Regular cardiac myocyte (primary cell): ENCODE results near the gene UGT1A9. TPM values are rescaled to one million over a fixed set of nuclear protein-coding genes. Genes with fewer than 3 reads are reported as not detected.

Source experiments
- total RNA-seq: library from RNA; depleted of rRNA; stranded (reverse); fragments of >200 nt; gene quantifications from 2 replicates; pipeline ENCODE4 v1.2.3, GENCODE V29; 2014

Gene UGT1A9
- total RNA-seq, result under 0.01 TPM in 2 replicates

DNA sequence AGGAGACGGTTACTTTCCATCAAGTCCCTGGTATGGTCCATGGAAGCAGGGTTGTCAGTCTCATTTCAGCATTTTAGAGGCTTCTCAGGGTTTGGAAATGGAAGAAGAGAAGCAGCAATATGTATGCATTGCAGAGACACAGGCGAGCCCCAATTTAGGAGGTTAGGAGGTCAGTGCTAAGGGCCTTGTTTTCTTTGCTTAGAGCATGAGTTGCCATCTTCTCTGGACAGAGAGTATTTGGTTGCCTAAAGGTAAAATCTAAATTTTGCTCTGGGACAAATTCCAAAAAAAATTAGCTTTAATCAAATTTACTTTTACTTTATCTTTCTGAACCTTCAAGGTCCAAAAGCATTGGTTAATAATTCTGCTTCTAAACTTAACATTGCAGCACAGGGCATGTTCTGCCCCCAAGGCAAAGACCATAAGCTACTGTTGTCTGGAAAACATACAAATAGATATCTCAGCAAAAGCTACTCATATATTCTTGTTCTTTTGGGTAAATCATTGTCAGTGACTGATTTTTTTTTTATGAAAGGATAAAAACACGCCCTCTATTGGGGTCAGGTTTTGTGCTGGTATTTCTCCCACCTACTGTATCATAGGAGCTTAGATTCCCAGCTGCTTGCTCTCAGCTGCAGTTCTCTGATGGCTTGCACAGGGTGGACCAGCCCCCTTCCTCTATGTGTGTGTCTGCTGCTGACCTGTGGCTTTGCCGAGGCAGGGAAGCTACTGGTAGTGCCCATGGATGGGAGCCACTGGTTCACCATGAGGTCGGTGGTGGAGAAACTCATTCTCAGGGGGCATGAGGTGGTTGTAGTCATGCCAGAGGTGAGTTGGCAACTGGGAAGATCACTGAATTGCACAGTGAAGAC lies at the start of gene UGT1A9:
TSS of gene UGT1A9 (plus strand) at position 609 of the 872 bp plus-strand sequence. CDS start at position 646, 37 bp downstream.

DNA sequence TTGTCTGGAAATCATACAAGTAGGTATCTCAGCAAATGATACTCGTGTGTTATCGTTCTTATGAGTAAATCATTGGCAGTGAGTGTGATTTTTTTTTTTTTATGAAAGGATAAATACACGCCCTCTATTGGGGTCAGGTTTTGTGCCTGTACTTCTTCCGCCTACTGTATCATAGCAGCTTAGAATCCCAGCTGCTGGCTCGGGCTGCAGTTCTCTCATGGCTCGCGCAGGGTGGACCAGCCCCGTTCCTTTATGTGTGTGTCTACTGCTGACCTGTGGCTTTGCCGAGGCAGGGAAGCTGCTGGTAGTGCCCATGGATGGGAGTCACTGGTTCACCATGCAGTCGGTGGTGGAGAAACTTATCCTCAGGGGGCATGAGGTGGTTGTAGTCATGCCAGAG lies 35.4 kb upstream of the UGT1A9 start, which contains the start of gene UGT1A10:
TSS of gene UGT1A10 (plus strand) at position 143 of the 400 bp plus-strand sequence. CDS start at position 218, 75 bp downstream.

DNA sequence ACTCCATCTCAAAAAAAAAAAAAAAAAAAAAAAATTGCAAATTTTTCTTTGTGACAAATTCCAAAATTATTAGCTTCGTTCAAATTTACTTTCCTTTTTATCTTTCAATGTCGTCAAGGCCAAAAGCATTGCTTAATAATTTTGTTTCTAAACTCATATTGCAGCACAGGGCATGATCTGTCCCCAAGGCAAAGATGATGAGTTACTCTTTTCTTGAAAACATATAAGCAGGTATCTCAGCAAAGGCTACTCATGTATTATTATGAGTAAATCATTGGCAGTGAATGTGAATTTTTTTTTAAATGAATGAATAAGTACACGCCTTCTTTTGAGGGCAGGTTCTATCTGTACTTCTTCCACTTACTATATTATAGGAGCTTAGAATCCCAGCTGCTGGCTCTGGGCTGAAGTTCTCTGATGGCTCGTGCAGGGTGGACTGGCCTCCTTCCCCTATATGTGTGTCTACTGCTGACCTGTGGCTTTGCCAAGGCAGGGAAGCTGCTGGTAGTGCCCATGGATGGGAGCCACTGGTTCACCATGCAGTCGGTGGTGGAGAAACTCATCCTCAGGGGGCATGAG lies 9.9 kb downstream of the UGT1A9 start, which contains the start of gene UGT1A7:
TSS of gene UGT1A7 (plus strand) at position 381 of the 579 bp plus-strand sequence. CDS start at position 418, 37 bp downstream.

DNA sequence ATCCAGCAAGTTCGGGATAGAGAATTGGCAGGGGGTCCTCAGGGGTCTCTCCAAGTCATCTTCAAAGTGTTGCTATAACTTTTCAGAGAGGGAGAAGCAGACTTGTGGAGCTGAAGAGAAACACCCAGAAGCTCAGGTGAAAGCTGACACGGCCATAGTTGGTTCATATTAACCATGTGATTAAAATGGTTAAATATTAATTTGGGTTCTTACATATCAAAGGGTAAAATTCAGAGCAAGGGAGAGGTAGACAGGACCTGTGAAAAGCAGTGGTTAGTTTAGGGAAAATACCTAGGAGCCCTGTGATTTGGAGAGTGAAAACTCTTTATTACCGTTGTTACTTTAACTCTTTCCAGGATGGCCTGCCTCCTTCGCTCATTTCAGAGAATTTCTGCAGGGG lies 20.9 kb downstream of the UGT1A9 start, which contains the start of gene UGT1A6:
TSS of gene UGT1A6 (plus strand) at position 243 of the 400 bp plus-strand sequence. CDS start at position 358, 115 bp downstream.

DNA sequence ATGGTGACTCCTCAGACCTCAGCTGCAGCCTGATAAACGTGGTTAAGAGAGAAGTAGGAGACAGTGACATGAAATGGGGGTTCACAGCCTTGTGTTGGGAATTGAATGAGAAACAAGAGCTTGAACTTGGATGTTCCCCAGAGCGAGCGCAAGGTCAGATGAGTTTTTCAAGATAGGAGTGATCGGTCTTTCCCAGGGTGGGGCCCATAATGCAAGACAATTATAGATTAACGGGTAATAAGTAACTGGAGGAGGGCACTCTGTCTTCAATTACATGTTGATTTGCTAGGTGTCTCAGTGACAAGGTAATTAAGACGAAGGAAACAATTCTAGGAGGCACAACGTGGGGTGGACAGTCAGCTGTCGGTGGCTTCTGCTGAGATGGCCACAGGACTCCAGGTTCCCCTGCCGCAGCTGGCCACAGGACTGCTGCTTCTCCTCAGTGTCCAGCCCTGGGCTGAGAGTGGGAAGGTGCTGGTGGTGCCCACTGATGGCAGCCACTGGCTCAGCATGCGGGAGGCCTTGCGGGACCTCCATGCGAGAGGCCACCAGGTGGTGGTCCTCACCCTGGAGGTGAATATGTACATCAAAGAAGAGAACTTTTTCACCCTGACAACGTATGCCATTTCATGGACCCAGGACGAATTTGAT lies 41.0 kb downstream of the UGT1A9 start, which contains the start of gene UGT1A5:
TSS of gene UGT1A5 (plus strand) at position 297 of the 651 bp plus-strand sequence. CDS start at position 382, 85 bp downstream.

DNA sequence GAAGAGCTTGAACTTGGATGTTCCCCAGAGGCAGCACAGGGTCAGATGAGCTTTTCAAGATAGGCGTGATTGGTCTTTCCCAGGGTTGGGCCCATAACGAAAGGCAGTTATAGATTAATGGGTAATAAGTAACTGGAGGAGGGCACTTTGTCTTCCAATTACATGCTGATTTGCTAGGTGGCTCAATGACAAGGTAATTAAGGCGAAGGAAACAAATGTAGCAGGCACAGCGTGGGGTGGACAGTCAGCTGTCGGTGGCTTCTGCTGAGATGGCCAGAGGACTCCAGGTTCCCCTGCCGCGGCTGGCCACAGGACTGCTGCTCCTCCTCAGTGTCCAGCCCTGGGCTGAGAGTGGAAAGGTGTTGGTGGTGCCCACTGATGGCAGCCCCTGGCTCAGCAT lies 46.9 kb downstream of the UGT1A9 start, which contains the start of gene UGT1A4:
TSS of gene UGT1A4 (plus strand) at position 185 of the 400 bp plus-strand sequence. CDS start at position 270, 85 bp downstream.

DNA sequence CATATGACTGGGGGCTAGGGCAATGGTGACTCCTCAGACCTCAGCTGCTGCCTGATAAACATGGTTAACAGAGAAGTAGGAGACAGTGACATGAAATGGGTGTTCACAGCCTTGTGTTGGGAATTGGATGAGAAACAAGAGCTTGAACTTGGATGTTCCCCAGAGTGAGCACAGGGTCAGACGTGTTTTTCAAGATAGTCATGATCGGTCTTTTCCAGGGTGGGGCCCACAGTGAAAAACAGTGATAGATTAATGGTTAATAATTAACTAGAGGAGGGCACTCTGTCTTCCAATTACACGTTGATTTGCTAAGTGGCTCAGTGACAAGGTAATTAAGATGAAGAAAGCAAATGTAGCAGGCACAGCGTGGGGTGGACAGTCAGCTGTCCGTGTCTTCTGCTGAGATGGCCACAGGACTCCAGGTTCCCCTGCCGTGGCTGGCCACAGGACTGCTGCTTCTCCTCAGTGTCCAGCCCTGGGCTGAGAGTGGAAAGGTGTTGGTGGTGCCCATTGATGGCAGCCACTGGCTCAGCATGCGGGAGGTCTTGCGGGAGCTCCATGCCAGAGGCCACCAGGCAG lies 57.1 kb downstream of the UGT1A9 start, which contains the start of gene UGT1A3:
TSS of gene UGT1A3 (plus strand) at position 320 of the 579 bp plus-strand sequence. CDS start at position 405, 85 bp downstream.

DNA sequence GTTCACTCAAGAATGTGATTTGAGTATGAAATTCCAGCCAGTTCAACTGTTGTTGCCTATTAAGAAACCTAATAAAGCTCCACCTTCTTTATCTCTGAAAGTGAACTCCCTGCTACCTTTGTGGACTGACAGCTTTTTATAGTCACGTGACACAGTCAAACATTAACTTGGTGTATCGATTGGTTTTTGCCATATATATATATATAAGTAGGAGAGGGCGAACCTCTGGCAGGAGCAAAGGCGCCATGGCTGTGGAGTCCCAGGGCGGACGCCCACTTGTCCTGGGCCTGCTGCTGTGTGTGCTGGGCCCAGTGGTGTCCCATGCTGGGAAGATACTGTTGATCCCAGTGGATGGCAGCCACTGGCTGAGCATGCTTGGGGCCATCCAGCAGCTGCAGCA lies 88.3 kb downstream of the UGT1A9 start, which contains the start of gene UGT1A1:
TSS of gene UGT1A1 (plus strand) at position 228 of the 400 bp plus-strand sequence. CDS start at position 246, 18 bp downstream.

DNA sequence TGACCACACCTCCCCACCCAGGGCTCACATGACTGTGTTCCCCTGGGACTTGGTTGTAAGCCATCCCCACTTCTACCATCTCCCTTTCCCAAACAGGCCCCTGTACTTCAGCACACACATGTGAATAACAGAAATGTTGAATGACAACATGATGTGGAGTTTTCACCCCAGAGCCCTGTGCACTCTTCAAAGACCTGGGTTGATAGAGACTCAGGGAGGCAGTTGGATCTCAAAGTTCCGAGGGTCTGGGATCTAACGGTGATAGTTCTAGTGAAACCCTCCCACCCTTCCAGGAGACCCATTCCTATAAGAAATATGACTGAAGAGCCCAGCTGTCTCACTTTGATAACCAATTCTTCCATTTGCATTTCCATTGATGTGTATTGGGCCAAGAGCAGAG lies 106.3 kb downstream of the UGT1A9 start, which contains the start of gene MROH2A:
TSS of gene MROH2A (plus strand) at position 301 of the 400 bp plus-strand sequence. CDS start 1,029 bp downstream, outside the sequence.

Other genes with a start within 250 kb of the UGT1A9 start
- 28.6 and 29.3 TPM in 2 replicates for gene USP40, start 105.1 kb upstream of the UGT1A9 start, total RNA-seq
- not detected in 2 replicates for gene UGT1A8, start 54.3 kb upstream of the UGT1A9 start, total RNA-seq
- not detected in 2 replicates for gene UGT1A10, start 35.5 kb upstream of the UGT1A9 start, total RNA-seq
- gene UGT1A7, start 10.0 kb downstream of the UGT1A9 start, total RNA-seq, result not detected in 2 replicates
- gene UGT1A6, start 21.0 kb downstream of the UGT1A9 start, total RNA-seq, result 0.58 and 1.4 TPM in 2 replicates
- not detected in 2 replicates for gene UGT1A5, start 41.0 kb downstream of the UGT1A9 start, total RNA-seq
- gene UGT1A4, start 46.8 kb downstream of the UGT1A9 start, total RNA-seq, result 0.28 TPM in 1 of 2 replicates, not detected in the other
- gene UGT1A3, start 57.1 kb downstream of the UGT1A9 start, total RNA-seq, result not detected in 2 replicates
- gene UGT1A1, start 88.4 kb downstream of the UGT1A9 start, total RNA-seq, result not detected in 2 replicates
- not detected in 2 replicates for gene MROH2A, start 106.4 kb downstream of the UGT1A9 start, total RNA-seq
- 4.2 and 43.1 TPM in 2 replicates for gene HJURP, start 182.6 kb downstream of the UGT1A9 start, total RNA-seq
- gene TRPM8, start 245.5 kb downstream of the UGT1A9 start, total RNA-seq, result under 0.01 and 0.28 TPM in 2 replicates